HUDEP-2 (cell line): ENCODE measurements around the gene DISP3.

Source experiments
- DNase-seq, 76 experiments: peaks; one replicate each; lab custom pipeline; 2025; ENCODE audit not compliant: unreplicated experiment in 76 of 76; lab: John Stamatoyannopoulos, UW

The DISP3 gene

GRCh38 chr1:11455967-11456570 lies 22.9 kb upstream of the DISP3 start:
- no peak for DNase-seq

DNA sequence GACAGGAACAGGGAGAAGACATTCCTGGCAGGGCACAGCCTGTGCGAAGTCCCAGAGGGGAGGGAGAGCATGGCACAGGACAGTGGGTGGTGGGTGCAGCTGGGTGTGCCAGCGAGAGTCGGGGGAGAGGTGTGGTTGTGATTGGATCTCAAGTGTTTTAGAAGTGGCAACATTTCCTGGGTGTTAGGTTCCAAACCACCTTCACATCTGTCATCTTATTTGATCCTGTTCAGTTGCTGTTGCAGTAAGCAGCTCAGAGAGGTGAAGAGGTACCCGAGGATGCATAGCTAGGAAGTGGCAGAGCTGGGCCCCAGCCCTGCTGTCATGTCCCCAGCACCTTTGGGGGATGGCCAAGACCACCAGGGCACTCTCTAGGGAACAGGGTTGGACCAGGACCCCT lies 22.0 kb upstream of the DISP3 start:
- DNase-seq = no peak

DNA sequence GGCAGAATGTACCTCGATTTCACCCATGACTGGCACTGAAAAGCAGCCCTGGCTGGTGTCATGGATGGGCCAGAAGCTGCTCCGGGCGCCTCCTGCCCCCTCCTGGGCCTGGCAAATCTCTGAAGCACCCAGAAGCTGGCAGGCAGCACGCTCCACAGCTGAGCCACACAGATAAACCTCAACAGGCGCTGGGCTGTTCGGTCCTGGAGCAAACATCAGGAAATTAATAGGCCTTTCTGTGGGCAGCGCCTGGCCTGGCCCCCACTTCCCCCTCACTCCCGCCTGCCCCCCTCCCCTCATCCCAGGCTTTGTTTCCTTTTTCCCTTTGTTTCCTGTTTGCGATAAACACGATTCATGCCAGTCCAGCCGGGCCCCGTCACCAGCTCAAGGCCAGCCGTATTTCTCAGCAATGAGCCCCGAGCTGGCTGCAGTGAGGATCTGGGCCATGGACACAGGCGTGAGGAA lies 20.1 kb upstream of the DISP3 start:
- DNase-seq = peak in 3 of 76 experiments; percentile 3 to 10 (median 9)

- DNase-seq = no peak
Observed at GRCh38 chr1:11461531-11462137, 17.3 kb upstream of the DISP3 start.

DNA sequence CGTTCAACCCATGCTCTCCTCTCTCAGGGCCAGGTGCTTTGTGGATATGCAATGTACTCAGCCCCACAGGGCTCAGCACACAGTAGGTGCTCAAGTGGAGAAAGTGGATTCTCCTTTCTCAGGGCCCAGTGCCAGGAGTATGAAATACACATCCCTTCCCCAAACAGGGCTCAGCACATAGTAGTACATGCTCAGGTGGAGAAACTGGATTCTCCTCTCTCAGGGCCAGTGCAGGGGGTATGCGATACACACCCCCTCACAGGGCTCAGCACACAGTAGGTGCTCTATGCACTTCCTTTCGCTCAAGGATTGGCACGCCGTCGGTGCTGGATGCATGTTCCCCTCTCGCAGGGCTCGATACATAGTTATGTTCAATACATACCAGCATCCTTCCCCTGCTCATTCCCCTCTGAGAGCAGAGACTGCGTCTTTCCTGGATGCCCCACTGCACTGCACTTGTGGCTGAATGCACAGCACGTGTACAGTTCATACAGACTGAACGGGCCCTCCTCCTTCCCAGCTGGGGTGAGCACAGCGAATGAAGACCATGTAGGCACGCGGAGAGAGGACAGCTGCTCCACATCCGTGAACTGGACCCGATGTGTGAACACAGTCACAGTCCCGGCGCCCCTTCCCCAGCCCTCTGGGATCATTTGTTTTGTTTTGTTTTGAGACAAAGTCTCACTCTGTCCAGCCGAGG lies 16.6 kb upstream of the DISP3 start:
- no peak for DNase-seq

DNA sequence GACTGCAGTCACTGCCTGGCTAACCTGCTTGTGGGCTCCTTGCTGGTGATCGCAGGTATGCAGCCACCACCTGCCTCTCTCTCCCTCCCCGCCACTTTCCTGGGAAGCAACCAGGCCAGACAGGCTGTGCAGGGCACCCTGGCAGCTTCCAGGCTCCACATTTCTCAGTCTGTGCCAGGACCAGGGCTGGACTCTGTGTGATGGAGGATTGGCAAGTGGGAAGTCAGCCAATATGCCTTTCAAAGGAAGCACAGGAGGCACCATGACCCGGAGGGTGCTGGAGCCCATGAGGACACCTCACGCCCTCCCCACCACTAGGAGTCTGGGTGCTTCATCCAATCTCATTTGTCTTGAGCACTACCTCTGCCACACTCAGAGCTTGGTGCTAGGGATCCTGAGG lies 15.8 kb upstream of the DISP3 start:
- DNase-seq = no peak

DNA sequence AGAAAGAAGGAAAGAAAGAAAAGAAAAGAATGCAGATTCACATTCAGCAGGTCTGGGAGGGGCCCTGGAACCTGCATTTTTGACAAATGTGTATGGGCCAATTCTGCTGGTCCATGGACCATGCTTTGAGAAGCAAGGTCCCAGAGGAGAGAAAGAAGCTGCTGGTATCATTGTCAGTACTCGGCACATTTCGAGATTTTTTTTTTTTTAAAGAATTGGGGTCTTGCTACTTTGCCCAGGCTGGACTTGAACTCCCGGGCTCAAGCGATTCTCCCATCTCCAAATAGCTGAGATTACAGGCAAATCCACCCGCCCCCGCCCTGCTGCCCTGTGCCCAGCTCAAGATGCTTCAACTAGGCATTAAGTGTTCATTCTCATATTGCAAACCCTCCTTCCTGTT lies 13.6 kb upstream of the DISP3 start:
- no peak for DNase-seq

DNA sequence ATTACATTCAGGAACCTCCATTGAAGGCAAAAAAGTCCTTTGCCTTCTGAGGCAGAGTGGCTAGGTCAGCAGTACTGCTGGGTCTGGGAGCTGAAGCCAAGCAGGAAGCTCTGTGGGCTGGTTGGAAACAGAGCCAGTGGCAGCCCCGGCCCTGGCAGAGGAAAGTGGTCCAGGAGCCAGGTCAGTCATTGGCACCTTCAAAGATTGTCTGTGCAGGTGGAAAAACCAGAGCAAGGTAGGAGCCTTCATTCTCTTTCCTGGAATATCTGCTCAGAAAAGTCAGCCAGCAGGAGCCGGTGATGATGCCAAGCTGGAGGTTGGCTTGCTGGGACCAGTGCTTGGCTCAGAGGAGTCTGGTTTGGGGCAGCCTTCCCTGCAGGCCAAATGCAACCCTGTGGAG lies 12.5 kb upstream of the DISP3 start:
- DNase-seq = no peak

DNA sequence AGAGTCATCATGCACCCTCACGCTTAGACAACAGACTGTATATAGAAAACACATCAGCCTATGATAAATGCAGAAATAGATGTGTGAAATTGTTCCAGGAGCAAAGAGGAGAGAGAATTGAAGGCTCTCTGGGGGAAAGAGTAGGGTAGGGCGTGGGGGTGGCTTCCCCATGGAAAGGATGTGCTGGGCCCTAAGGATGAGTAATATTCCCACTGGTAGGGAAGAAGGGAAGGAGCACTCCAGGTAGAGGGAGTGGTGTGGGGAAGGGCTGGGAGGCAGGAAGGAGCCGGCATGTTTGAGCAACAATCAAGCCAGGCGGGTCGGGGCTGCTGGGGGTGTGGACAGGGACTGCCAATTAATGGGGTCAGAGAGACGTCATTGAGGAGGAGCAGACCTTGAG lies 10.1 kb upstream of the DISP3 start:
- DNase-seq = no peak

DNA sequence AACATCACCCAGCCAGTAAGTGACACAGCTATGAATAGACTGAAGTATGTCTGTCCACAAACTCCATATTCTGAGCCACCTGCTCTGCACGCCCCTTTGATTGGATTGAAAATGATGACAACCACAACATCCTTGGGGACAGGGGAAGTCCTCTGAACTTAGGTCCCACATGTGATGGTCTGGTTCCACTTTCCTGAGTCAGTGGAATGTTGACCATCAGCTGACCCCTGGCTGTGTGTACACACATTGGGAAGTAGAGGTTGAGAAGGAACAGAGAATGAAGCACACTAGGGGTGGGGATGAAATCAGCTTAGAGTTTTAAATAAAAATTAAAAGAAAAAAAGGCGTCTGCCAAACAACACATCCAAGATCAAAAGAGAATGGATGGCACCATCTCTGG lies 8.0 kb upstream of the DISP3 start:
- no peak for DNase-seq

DNA sequence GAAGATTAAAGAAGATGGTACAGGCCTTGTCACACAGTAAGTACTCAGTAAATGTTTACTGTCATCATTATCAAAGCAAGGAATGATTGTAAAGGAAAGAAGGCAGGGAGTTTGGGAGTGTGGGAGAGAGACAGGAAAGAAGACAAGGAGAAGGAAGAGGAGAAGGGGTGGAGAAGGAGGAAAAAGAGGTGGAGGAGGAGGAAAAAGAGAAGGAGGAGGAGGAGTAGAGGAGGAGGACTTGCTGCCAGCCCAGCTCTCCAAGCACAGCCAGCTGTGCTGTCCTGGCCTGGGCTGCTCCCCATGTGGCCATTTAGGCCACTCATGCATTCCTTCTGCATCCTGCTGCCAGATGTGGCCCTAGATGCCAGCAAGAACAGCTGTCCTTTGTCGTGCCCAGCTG lies 7.5 kb upstream of the DISP3 start:
- no peak for DNase-seq

- no peak for DNase-seq
Observed at GRCh38 chr1:11472284-11472683, 6.7 kb upstream of the DISP3 start.

GRCh38 chr1:11472741-11473140 lies 6.2 kb upstream of the DISP3 start:
- DNase-seq = no peak

- DNase-seq = peak in 25 of 76 experiments; percentile 1 to 38 (median 9)
Observed at GRCh38 chr1:11473491-11474034, 5.4 kb upstream of the DISP3 start.

DNA sequence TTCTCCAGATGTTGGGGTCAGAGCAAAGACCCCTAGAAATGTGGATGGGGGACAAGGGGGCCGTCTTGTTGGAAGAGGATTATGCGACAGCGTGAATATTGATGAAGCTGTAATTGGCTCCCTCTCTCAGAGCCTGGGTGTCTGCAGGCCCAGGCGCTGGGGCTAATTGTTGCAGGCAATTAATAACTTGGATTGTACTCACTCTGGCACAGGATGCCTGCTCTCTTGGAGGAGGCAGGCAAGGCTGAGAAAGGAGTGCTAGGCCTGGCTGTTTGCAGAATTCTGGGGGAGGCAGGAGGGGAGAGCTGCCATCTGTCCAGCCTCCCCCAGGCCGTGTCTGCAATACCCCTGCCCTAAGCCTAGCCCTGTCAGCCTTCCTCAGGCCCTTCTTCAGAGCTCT lies 4.1 kb upstream of the DISP3 start:
- no peak for DNase-seq

DNA sequence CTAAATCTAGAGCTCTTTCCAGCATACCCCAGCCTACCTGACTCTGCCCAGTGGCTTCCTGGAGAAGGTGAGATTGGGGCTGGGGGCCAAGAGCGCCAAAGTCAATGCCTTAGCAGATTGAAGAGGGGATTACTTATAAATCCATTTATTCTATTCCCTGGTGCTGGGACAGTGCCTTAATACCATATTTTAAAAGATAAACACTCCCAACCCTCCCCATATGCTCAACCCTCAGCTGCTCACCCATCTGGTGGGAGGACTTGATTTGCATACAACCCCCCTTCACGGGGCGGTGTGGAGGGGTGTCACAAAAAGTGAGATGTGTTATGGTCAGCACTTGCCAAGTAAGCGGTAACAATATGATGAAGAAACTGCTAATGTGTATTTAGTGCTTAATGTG lies 3.2 kb upstream of the DISP3 start:
- no peak for DNase-seq

DNA sequence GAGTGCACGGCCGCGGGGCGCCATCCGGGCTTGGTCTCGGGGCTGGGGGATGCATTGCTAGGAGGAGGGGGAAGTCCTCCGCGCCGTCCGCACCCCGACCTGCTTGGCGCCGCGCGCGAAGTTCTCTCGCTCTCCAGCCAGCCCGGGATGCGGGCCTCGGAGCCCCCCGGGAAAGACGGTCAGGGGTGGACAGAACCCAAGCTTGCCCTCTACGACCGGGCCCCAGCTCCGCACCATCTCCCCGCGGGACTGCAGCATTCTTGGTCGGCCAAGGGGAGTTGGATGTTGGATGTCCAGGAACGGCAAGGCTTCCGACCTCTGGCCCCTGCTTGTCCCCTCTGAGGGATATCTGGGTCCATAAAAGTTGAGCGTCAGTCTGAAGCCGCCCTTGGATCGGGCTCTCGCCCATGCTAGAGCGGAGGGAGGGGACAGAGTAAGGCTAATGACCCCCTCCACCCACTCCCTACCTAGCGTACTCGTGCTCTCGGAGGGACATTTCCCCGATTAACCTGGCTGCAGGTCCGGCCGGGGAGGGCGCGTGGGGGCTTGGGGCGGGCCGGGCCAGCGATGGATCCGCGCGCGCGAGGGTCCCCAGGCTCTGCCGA lies 522 bp downstream of the DISP3 start:
- DNase-seq = no peak

DNA sequence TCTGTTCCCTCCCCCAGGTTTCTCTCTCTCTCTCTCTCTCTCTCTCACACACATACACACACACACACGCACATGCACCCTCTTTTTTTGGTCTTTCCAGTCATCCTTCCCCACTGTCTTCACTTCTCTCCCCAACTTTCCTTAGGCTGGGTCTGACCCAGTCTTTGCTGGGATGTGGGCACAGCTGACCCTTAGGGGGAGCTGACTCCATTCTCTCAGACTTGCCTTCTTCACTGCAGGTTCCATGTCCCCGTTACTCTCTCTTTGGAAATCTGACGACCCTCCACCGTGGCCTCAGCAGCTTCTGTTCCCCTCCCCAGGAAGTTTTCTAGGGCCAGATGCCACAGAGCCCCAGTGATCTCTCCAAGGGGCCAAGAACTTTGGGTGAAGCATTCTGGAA lies 2.1 kb downstream of the DISP3 start:
- DNase-seq = no peak

- DNase-seq = no peak
Observed at GRCh38 chr1:11482198-11482597, 3.2 kb downstream of the DISP3 start.

DNA sequence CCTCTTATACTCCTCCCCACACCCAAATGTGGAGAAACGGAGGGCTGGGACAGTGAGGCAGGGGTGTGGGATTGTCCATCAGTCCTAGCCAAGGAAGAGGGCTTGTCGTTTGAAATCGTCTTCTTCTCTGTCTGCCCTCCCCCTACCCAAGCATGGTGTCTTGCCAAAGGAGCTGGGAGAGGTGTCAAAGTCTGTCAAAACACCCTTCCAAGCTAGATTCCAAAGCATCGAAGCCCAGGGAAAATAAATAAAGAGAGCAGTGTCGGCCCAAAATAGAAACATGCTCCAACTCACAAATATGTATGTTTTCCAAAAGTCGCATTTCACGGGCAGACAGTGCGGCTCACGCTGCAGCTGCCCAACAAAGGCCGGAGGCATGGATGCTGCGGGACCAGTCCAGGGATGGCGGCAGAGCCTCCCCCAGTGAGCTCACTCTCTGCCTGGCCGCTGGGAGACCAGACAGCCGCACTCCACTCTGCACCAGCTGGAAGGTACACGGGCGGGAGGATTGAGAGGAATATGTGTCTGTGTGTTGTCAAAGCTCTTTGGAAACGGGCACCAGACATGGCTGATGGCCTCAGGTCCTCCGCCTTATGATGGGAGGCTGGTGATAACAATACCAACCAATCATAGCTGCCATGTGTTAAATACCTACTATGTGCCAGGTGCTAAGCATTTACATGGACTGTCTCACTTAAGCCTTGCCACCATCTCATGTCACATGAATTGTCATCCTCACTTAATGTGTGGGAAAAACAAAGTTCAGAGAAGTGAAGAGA lies 3.9 kb downstream of the DISP3 start:
- no peak for DNase-seq
